ENCODE measurements around the gene YWHAB. TPM values are rescaled to one million over a fixed set of nuclear protein-coding genes. Genes with fewer than 3 reads are reported as not detected.

YWHAB gene
- total and polyA plus RNA-seq, 11 donors: 32.2 to 160 (median 120) TPM

DNA sequence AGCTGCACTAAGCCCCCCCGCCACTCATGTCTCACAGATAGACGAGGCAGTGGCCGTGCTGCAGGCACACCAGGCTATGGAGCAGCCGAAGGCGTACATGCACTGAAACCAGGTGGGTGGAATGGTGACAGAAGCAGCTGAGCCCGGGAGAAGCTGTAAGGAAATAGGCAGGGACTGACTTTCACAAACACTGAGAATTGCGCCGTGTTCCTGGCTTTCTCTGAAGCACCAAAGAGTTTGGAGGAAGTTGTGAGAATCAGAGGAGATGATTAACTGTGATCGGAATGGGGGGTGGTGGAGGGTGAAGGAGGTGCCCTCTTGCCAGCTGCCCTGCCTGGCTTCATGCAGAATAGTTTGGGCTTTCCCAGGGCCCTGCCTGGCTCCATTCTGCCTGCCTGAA lies 53.1 kb downstream of the YWHAB start:
- TF ChIP-seq, protein P1, sequence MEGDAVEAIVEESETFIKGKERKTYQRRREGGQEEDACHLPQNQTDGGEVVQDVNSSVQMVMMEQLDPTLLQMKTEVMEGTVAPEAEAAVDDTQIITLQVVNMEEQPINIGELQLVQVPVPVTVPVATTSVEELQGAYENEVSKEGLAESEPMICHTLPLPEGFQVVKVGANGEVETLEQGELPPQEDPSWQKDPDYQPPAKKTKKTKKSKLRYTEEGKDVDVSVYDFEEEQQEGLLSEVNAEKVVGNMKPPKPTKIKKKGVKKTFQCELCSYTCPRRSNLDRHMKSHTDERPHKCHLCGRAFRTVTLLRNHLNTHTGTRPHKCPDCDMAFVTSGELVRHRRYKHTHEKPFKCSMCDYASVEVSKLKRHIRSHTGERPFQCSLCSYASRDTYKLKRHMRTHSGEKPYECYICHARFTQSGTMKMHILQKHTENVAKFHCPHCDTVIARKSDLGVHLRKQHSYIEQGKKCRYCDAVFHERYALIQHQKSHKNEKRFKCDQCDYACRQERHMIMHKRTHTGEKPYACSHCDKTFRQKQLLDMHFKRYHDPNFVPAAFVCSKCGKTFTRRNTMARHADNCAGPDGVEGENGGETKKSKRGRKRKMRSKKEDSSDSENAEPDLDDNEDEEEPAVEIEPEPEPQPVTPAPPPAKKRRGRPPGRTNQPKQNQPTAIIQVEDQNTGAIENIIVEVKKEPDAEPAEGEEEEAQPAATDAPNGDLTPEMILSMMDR (IDR thresholded peaks at IDR 0.05): no peak
- TF ChIP-seq POLR2A (IDR thresholded peaks at IDR 0.05): no peak
- Histone ChIP-seq H3K4me1 (no peaks in the 10 kb centered on the region), H3K27ac (peak overlapping the region in 1 of 12 donors; percentile 49), H3K4me3 (no peak overlapping the region), H3K9me3 (no peaks in the 10 kb centered on the region), H3K36me3 (peaks cover 0 to 69% (median 30%) of the 10 kb centered on the region in 9 donors), H3K27me3 (no peaks in the 10 kb centered on the region)
- no peak for ATAC-seq
- DNase-seq: no peak
- intact Hi-C loops (cut with DNase I): no loop called here
- WGBS, 4 donors: 61 to 83% (median 75%) methylated on average over 9 of the region's 9 CpGs

- Histone ChIP-seq H3K4me1 (no peaks in the 10 kb centered on the region), H3K27me3 (no peaks in the 10 kb centered on the region), H3K27ac (no peak overlapping the region), H3K4me3 (no peak overlapping the region), H3K36me3 (peaks cover 0 to 82% (median 55%) of the 10 kb centered on the region in 9 donors), H3K9me3 (no peaks in the 10 kb centered on the region)
- ATAC-seq: no peak
- intact Hi-C loops (cut with DNase I): no loop called here
- WGBS, 4 donors: 89 to 93% (median 92%) methylated on average over 7 of the region's 7 CpGs
- DNase-seq: no peak
- no peak for TF ChIP-seq POLR2A (IDR thresholded peaks at IDR 0.05)
- TF ChIP-seq, protein P1 (IDR thresholded peaks at IDR 0.05): no peak
Measured at GRCh38 chr20:44941120-44941691, 55.7 kb downstream of the YWHAB start.

DNA sequence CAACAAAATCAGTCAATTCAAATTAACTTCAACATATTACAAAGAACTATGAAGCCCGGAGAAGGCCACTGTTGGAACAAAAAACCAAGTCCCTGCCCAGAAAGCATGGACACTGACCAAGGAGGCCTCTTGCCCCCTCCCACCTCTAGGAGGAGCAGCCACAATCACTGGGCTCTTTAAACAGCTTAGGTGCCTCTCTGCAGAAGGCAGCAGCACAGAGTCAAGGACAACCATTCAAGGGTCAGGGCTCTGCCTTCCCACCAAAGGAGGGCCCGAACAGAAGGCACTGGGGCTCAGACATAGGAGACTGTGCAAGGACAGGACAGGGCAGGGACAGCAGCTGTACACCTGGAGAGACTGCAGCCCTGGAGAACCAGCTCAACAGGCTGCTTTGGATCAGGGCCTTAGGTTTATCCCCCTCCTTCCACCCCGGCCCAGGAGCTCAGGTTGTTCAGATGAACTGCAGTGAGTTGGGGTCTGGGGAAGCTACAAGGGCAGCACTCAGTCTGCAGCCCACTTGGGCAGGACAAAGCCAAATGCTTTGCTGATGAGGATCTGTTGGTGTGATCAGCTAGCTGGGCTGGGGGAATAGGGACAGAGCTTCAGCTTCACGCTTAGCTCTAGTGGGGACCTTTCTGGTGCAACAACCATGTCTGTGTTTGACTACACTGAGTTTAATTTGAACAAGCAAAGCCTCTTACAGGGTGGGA lies 56.9 kb downstream of the YWHAB start:
- TF ChIP-seq POLR2A (IDR thresholded peaks at IDR 0.05): no peak
- TF ChIP-seq, protein P1 (IDR thresholded peaks at IDR 0.05): peak in 2 of 12 donors; percentile 8 to 10
- 81 to 96% (median 87%) methylated on average over 2 to 4 of the region's 4 CpGs for WGBS, 4 donors
- peak in 2 of 4 donors; percentile 7 to 27 for ATAC-seq
- H3K27ac ChIP-seq: no peak overlapping the region
- H3K27me3 ChIP-seq: no peaks in the 10 kb centered on the region
- peaks cover 0 to 5% (median 0%) of the 10 kb centered on the region in 12 donors for H3K4me1 ChIP-seq
- intact Hi-C loops (cut with DNase I): no loop called here
- H3K9me3 ChIP-seq: no peaks in the 10 kb centered on the region
- no peak for DNase-seq
- peaks cover 0 to 84% (median 67%) of the 10 kb centered on the region in 9 donors for H3K36me3 ChIP-seq
- H3K4me3 ChIP-seq: peak overlapping the region in 3 of 12 donors; percentile 9 to 33 (median 32)

DNA sequence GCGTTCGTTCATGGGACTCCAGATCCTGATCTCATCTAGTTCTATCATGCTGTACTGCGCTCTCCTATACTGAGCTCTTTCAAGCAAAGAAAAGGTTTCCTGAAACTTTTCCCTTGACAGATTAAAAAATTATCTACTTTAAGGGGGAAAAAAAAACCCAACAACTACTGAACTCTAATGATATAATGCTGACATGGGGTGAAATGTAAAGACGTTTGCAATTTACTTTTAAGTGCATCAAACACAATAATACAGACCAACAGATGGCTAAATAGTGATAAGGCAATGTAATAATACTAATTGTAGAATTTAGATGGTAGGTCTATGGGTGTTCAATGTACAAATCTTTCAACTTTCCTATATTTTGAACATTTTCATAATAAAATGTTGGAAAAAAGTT lies 58.3 kb downstream of the YWHAB start:
- 90 to 95% (median 94%) methylated on average over 4 of the region's 4 CpGs for WGBS, 4 donors
- peaks cover 0 to 5% (median 0%) of the 10 kb centered on the region in 12 donors for H3K4me1 ChIP-seq
- intact Hi-C loops (cut with DNase I): no loop called here
- H3K27ac ChIP-seq: no peak overlapping the region
- ATAC-seq (no peak), DNase-seq (no peak)
- no peaks in the 10 kb centered on the region for H3K27me3 ChIP-seq
- peaks cover 0 to 93% (median 76%) of the 10 kb centered on the region in 9 donors for H3K36me3 ChIP-seq
- H3K9me3 ChIP-seq: no peaks in the 10 kb centered on the region
- no peak for TF ChIP-seq POLR2A (IDR thresholded peaks at IDR 0.05)
- TF ChIP-seq, protein P1 (IDR thresholded peaks at IDR 0.05): no peak
- H3K4me3 ChIP-seq: no peak overlapping the region

Data from heart left ventricle (tissue), 16 donors.